ENCODE measurements around the gene MORN5.

DNA sequence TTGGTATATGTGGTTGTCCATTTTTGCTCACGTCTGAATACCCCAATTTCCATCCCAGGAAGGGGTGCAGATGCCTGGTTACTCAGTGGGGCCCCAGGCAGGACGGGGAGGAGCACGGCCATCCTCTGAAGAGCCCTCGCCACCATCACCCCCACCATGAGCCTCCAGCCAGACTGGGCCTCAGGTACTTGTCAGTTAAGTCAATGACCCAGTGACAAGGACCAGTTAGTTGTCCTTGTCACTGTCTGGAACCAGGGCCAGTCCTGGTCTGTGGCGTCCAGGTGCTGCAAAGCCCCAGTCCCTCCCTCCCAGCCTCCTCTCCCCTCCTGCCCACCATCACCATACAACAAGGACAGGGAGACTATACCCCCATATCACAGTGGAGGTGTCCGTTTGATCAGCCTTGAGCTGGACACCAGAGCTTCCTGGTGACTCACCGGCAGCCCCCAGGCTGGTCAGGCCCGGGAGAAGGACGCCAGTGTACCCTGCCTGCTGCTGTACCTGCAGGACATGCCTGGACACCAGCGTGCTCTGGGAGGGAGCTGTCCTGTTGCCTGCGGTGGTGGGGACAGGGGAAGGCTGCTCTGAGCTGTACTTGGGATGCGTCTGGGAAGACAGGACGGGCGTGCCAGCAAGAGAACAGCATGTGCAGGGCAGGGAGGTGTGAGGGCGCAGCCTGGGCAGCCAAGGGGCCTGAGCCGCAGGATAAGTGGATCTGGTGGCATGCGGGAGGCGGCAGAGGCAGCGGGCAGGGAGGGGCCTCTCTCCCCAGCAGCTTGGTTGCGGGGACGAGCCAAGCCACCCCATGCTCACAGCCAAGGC is 34.0 kb upstream of the MORN5 start:
- no peak for TF ChIP-seq POLR2A (IDR thresholded peaks at IDR 0.05; ENCODE audit: extremely low read depth, insufficient read length)
- TF ChIP-seq, protein P1, sequence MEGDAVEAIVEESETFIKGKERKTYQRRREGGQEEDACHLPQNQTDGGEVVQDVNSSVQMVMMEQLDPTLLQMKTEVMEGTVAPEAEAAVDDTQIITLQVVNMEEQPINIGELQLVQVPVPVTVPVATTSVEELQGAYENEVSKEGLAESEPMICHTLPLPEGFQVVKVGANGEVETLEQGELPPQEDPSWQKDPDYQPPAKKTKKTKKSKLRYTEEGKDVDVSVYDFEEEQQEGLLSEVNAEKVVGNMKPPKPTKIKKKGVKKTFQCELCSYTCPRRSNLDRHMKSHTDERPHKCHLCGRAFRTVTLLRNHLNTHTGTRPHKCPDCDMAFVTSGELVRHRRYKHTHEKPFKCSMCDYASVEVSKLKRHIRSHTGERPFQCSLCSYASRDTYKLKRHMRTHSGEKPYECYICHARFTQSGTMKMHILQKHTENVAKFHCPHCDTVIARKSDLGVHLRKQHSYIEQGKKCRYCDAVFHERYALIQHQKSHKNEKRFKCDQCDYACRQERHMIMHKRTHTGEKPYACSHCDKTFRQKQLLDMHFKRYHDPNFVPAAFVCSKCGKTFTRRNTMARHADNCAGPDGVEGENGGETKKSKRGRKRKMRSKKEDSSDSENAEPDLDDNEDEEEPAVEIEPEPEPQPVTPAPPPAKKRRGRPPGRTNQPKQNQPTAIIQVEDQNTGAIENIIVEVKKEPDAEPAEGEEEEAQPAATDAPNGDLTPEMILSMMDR (IDR thresholded peaks at IDR 0.05; ENCODE audit: low read depth, low read length): no peak
- TF ChIP-seq, protein P2, sequence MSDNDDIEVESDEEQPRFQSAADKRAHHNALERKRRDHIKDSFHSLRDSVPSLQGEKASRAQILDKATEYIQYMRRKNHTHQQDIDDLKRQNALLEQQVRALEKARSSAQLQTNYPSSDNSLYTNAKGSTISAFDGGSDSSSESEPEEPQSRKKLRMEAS (IDR thresholded peaks at IDR 0.05; ENCODE audit: low read depth, low read length): no peak
- no peak for TF ChIP-seq MYC (IDR thresholded peaks at IDR 0.05; ENCODE audit: low read depth, low read length)
